OCI-LY1 (cell line): ENCODE measurements around the gene CD84.

Experiments
- H2AFZ ChIP-seq: fragments of 200-600 bp; sonication (generic), shearing (Covaris generic); 2 replicates; pipeline ENCODE4 v1.6.0; 2014; ENCODE audit warnings: antibody characterized with exemption, mild to moderate bottlenecking, low read length
- H3F3A ChIP-seq: fragments of 200-600 bp; sonication (generic), shearing (Covaris generic); 2 replicates; pipeline ENCODE4 v1.6.0; 2014; ENCODE audit warnings: mild to moderate bottlenecking, antibody characterized with exemption, low read length, moderate library complexity; ENCODE audit not compliant: insufficient read depth
- H3K27ac ChIP-seq: fragments of 200-600 bp; sonication (generic); 2 replicates; pipeline ENCODE4 v1.5.1; 2014; ENCODE audit warnings: low read length, mixed run types, mild to moderate bottlenecking, low read depth; ENCODE audit not compliant: poor library complexity, severe bottlenecking
- H3K27me3 ChIP-seq: fragments of 200-600 bp; sonication (generic); 2 replicates; pipeline ENCODE4 v1.6.0; 2014; ENCODE audit warnings: antibody characterized with exemption, mild to moderate bottlenecking, low read length, moderate library complexity; ENCODE audit not compliant: insufficient read depth
- H3K36me3 ChIP-seq: fragments of 200-600 bp; sonication (generic); 2 replicates; pipeline ENCODE4 v1.6.1; 2014; ENCODE audit warnings: mild to moderate bottlenecking, antibody characterized with exemption, low read length, moderate library complexity, mixed read lengths; ENCODE audit not compliant: insufficient read depth
- H3K4me1 ChIP-seq: fragments of 200-600 bp; sonication (generic); 2 replicates; pipeline ENCODE4 v1.5.1; 2014; ENCODE audit warnings: mild to moderate bottlenecking, low read length, moderate library complexity; ENCODE audit not compliant: insufficient read depth, severe bottlenecking
- H3K4me2 ChIP-seq: fragments of 200-600 bp; sonication (generic), shearing (Covaris generic); 2 replicates; pipeline ENCODE4 v1.6.1; 2014; ENCODE audit warnings: low read length
- H3K4me3 ChIP-seq: fragments of 200-600 bp; sonication (generic); 2 replicates; pipeline ENCODE4 v1.5.1; 2014; ENCODE audit warnings: low read length, low read depth, mild to moderate bottlenecking, mixed read lengths; ENCODE audit not compliant: poor library complexity, severe bottlenecking
- H3K79me2 ChIP-seq: fragments of 200-600 bp; shearing (Covaris generic); 2 replicates; pipeline ENCODE4 v1.6.1; 2016; ENCODE audit warnings: mixed run types, low read length, mixed read lengths; ENCODE audit not compliant: insufficient read depth
- H3K9ac ChIP-seq: fragments of 200-600 bp; sonication (generic), shearing (Covaris generic); 2 replicates; pipeline ENCODE4 v1.6.1; 2014; ENCODE audit warnings: mild to moderate bottlenecking, low read length, mixed read lengths
- H3K9me2 ChIP-seq: fragments of 200-600 bp; sonication (generic), shearing (Covaris generic); 2 replicates; pipeline ENCODE4 v1.6.1; 2014; ENCODE audit warnings: low read depth, mild to moderate bottlenecking, low read length, mixed read lengths
- H3K9me3 ChIP-seq: fragments of 200-600 bp; shearing (Covaris generic); 2 replicates; pipeline ENCODE4 v1.6.1; 2014; ENCODE audit warnings: low read length, mixed read lengths
- H4K20me1 ChIP-seq: fragments of 200-600 bp; sonication (generic), shearing (Covaris generic); 2 replicates; pipeline ENCODE4 v1.6.0; 2016; ENCODE audit warnings: mild to moderate bottlenecking, low read length; ENCODE audit not compliant: insufficient read depth
- EZH2 ChIP-seq: fragments of 200-600 bp; sonication (generic), shearing (Covaris generic); IDR thresholded peaks from 2 replicates; pipeline ENCODE4 v1.8.0; 2017; ENCODE audit warnings: borderline replicate concordance, mixed run types, mild to moderate bottlenecking, antibody characterized with exemption, low read length, moderate library complexity, mixed read lengths
- TF ChIP-seq, protein P1 (sequence below): fragments of 200-600 bp; sonication (generic), shearing (Covaris generic); IDR thresholded peaks from 2 replicates; pipeline ENCODE4 v1.5.1; 2017; ENCODE audit warnings: mild to moderate bottlenecking, antibody characterized with exemption, low read length, moderate library complexity, mixed read lengths

The CD84 gene

DNA sequence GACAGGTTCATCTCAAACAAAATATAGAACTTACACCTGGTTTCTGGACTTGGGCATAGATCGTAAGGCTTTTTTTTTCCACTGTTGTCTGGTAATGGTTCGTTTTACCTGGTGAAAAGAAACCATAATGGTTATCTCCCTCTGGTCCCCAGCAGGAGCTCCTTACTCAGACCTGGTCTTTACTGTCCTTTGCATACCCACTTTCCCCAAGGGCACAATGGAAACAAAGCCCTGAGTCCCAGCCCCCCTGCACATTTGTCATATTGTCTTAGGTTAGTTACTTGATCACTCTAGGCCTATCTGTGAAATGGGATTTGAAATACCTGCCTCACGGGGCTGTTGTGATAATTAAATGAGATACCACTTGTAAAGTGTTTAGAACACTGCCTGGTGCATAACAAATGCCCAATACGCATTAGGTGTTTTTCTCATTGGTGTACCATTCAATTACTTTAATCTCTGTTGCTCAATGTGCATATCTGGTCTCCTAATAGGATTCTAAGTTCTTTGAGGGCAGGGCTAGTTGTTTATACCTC is 40.5 kb upstream of the CD84 start:
- H4K20me1 ChIP-seq = no peaks in the 10 kb centered on the region
- no peaks in the 10 kb centered on the region for H3K27me3 ChIP-seq
- H3K27ac ChIP-seq = peak overlapping the region; percentile 20
- TF ChIP-seq EZH2 = no peak
- TF ChIP-seq, protein P1, sequence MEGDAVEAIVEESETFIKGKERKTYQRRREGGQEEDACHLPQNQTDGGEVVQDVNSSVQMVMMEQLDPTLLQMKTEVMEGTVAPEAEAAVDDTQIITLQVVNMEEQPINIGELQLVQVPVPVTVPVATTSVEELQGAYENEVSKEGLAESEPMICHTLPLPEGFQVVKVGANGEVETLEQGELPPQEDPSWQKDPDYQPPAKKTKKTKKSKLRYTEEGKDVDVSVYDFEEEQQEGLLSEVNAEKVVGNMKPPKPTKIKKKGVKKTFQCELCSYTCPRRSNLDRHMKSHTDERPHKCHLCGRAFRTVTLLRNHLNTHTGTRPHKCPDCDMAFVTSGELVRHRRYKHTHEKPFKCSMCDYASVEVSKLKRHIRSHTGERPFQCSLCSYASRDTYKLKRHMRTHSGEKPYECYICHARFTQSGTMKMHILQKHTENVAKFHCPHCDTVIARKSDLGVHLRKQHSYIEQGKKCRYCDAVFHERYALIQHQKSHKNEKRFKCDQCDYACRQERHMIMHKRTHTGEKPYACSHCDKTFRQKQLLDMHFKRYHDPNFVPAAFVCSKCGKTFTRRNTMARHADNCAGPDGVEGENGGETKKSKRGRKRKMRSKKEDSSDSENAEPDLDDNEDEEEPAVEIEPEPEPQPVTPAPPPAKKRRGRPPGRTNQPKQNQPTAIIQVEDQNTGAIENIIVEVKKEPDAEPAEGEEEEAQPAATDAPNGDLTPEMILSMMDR = no peak
- no peak overlapping the region for H3K9ac ChIP-seq
- peaks cover 52% of the 10 kb centered on the region for H3K4me1 ChIP-seq
- no peak overlapping the region for H2AFZ ChIP-seq
- no peaks in the 10 kb centered on the region for H3K9me3 ChIP-seq
- no peak overlapping the region for H3K4me2 ChIP-seq
- H3K79me2 ChIP-seq = no peaks in the 10 kb centered on the region
- H3K4me3 ChIP-seq = no peak overlapping the region
- no peaks in the 10 kb centered on the region for H3K9me2 ChIP-seq
- H3F3A ChIP-seq = peaks cover 8% of the 10 kb centered on the region; the same call in 1 of the 2 replicates
- no peaks in the 10 kb centered on the region for H3K36me3 ChIP-seq

DNA sequence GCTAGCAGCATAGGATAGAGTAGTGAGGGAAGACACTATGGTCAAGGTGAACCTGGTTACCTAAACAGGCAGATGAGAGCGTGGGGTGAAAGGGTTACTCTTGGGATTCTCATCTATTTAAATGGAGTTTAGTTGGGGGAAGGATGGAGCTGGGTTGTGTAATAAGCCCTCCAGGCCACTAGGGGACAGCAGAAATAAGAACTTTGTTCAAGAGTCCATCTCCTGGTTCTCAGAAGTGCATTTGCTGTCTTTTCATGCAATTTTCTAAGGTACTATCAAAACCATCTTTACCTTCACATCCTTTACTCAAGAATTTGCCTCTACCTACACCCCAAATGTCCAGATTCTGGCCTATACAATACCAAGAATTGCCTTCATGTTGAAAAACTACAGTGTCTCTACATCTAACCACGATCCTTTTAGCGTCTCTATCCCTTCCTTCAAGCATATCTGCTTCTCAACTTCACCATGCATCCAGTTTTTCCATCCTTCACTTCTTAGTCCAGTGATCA is 39.5 kb upstream of the CD84 start:
- H3K9me2 ChIP-seq = no peaks in the 10 kb centered on the region
- H3K4me3 ChIP-seq = no peak overlapping the region
- no peaks in the 10 kb centered on the region for H3K79me2 ChIP-seq
- TF ChIP-seq, protein P1 = peak; percentile 70
- no peak for TF ChIP-seq EZH2
- no peak overlapping the region for H2AFZ ChIP-seq
- H3K36me3 ChIP-seq = no peaks in the 10 kb centered on the region
- no peaks in the 10 kb centered on the region for H3K27me3 ChIP-seq
- H3F3A ChIP-seq = peaks cover 8% of the 10 kb centered on the region; the same call in 1 of the 2 replicates
- H3K4me1 ChIP-seq = peaks cover 42% of the 10 kb centered on the region
- H3K9me3 ChIP-seq = no peaks in the 10 kb centered on the region
- no peak overlapping the region for H3K4me2 ChIP-seq
- H3K9ac ChIP-seq = no peak overlapping the region
- no peak overlapping the region for H3K27ac ChIP-seq
- no peaks in the 10 kb centered on the region for H4K20me1 ChIP-seq

- H2AFZ ChIP-seq = no peak overlapping the region
- no peak for TF ChIP-seq EZH2
- H3K4me2 ChIP-seq = no peak overlapping the region
These were observed 39.0 kb upstream of the CD84 start for GRCh38 chr1:160618327-160618726.

DNA sequence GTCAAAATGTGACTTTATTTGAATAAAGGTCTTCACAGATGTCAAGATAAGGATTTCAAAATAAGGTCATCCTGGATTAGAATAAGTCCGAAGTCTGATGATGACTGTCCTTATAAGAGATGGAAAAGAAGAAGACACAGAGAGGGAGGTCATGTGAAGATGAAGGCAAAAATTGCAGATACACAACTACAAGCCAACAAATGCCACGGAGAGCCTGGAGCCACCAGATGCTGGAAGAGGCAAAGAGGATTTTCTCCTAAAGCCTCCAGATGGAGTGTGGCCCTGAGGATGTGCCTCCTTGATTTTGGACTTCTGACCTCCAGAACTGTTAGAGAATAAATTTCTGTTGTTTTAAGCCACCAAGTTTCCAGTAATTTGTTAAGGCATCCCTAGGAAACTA is 36.4 kb upstream of the CD84 start:
- no peaks in the 10 kb centered on the region for H3K9me3 ChIP-seq
- no peaks in the 10 kb centered on the region for H3K36me3 ChIP-seq
- H3K9me2 ChIP-seq = no peaks in the 10 kb centered on the region
- H3K27me3 ChIP-seq = no peaks in the 10 kb centered on the region
- TF ChIP-seq, protein P1 = no peak
- no peak for TF ChIP-seq EZH2
- no peak overlapping the region for H3K27ac ChIP-seq
- H3K9ac ChIP-seq = no peak overlapping the region
- peaks cover 3% of the 10 kb centered on the region; the same call in 1 of the 2 replicates for H3F3A ChIP-seq
- H2AFZ ChIP-seq = no peak overlapping the region
- H3K4me2 ChIP-seq = no peak overlapping the region
- H3K4me3 ChIP-seq = no peak overlapping the region
- peaks cover 10% of the 10 kb centered on the region for H3K4me1 ChIP-seq
- H4K20me1 ChIP-seq = no peaks in the 10 kb centered on the region
- no peaks in the 10 kb centered on the region for H3K79me2 ChIP-seq

More at GRCh38 chr1:160618327-160618726, 39.0 kb upstream of the CD84 start:
- Histone ChIP-seq H4K20me1 (no peaks in the 10 kb centered on the region), H3K79me2 (no peaks in the 10 kb centered on the region), H3K9me3 (no peaks in the 10 kb centered on the region), H3K27ac (no peak overlapping the region), H3K9me2 (no peaks in the 10 kb centered on the region), H3K27me3 (no peaks in the 10 kb centered on the region), H3K4me1 (peaks cover 37% of the 10 kb centered on the region), H3K9ac (no peak overlapping the region), H3K4me3 (no peak overlapping the region), H3K36me3 (no peaks in the 10 kb centered on the region), H3F3A (peaks cover 8% of the 10 kb centered on the region; the same call in 1 of the 2 replicates)
